Brain pericyte (primary cell): ENCODE data around the gene C17orf75.

Source experiments
- DNase-seq: peaks from one replicate; pipeline ENCODE4 v3.0.0-alpha.2; 2012; ENCODE audit warnings: low read depth, low spot score

C17orf75 gene

DNA sequence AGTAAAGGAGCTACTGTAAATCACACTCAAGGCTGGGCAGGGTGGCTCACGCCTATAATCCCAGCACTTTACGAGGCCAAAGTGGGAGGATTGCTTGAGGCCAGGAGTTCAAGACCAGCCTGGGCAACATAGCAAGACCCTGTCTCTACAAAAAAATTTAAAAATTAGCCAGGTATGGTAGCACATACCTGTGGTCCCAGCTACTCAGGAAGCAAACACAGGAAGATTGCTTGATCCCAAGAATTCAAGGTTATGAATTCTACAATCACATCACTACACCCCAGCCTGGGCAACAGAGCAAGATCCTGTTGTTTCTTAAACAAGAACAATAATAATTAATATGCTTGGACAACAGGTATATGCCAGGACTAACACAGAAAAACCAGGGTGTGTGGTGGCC is 63.2 kb downstream of the C17orf75 start:
- DNase-seq: no peak
